Prostate gland (tissue), 2 donors: ENCODE results near the gene NFATC4.

Source experiments
- POLR2A ChIP-seq: fragments of 450-650 bp; IDR thresholded peaks from one replicate; pipeline ENCODE4 v1.6.1; 2016; ENCODE audit warnings: antibody characterized with exemption, mild to moderate bottlenecking
- TF ChIP-seq, protein P1 (sequence below), 4 experiments: fragments of 200-600 bp in 2 of 4; fragments of 450-650 bp in 2 of 4; sonication (generic) in 2 of 4; IDR thresholded peaks; 1 replicate in 3 of 4; 2 replicates in 1 of 4; pipeline ENCODE4 v1.5.1; 2016 to 2019; ENCODE audit warnings: antibody characterized with exemption in 4 of 4, mild to moderate bottlenecking in 2 of 4, moderate library complexity in 2 of 4

DNA sequence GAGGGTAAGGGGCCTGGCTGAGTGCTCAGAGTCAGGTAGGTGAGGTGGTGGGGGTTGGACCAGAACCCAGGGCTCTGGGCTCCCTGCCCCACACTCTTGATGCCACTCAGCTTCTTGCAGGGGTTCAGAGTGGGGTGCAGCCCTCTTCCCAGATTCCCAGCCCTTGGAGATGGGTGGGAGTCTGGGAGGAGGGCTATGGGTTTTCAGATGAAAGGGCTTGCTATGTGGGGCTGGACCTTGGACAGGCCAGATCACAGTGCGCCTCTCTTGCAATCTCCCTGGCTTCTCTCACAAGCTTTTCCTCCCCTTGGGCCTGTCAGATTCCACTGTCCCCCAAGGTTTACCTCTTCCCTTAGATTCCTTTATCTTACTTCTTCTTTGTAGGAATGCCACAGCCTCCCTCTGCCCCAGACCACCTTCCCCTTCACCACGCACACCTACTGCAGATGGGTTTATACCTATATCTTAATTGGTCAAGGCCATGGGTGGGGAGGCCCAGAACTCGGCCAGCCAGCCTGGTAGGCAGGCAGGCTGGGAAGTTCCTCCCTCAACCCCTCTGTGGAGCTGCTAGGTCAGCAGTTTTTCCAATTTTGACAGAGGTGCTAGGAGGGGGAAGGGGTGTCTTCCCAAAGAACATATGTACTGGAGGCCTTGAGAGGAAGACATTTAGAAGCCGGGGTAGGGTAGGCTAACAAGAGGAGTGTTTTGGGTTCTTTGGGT lies 32.2 kb downstream of the NFATC4 start:
- TF ChIP-seq, protein P1, sequence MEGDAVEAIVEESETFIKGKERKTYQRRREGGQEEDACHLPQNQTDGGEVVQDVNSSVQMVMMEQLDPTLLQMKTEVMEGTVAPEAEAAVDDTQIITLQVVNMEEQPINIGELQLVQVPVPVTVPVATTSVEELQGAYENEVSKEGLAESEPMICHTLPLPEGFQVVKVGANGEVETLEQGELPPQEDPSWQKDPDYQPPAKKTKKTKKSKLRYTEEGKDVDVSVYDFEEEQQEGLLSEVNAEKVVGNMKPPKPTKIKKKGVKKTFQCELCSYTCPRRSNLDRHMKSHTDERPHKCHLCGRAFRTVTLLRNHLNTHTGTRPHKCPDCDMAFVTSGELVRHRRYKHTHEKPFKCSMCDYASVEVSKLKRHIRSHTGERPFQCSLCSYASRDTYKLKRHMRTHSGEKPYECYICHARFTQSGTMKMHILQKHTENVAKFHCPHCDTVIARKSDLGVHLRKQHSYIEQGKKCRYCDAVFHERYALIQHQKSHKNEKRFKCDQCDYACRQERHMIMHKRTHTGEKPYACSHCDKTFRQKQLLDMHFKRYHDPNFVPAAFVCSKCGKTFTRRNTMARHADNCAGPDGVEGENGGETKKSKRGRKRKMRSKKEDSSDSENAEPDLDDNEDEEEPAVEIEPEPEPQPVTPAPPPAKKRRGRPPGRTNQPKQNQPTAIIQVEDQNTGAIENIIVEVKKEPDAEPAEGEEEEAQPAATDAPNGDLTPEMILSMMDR (IDR thresholded peaks at IDR 0.05) = no peak
- no peak for TF ChIP-seq POLR2A
